Measurements from ENCODE around the gene NFKBIL1.
A peak's percentile ranks its signal among the peaks of the same experiment; 100 is the strongest.
"Not testable (repeated sequence)": the region's sequence is repeated elsewhere in the genome, so short reads cannot be mapped to it uniquely, and the experiment has no call there.

The NFKBIL1 gene

GRCh38 chr6:31535538-31536324 lies 11.7 kb upstream of the NFKBIL1 start:
- no peak for DNase-seq

- no peak for DNase-seq
Measured at GRCh38 chr6:31538805-31539400, 8.5 kb upstream of the NFKBIL1 start.

GRCh38 chr6:31540640-31541039 lies 6.8 kb upstream of the NFKBIL1 start:
- DNase-seq: no peak

GRCh38 chr6:31541059-31541657 lies 6.2 kb upstream of the NFKBIL1 start:
- DNase-seq: peak; percentile 69

- peak; percentile 97 for DNase-seq
Measured at GRCh38 chr6:31541658-31542521, 5.5 kb upstream of the NFKBIL1 start, which contains the start of gene DDX39B. TSS of gene DDX39B (minus strand) at chr6:31542003. CDS start at chr6:31540532, 1,471 bp downstream.

GRCh38 chr6:31543639-31544038 lies 3.8 kb upstream of the NFKBIL1 start:
- DNase-seq: no peak

- DNase-seq: no peak
Measured at GRCh38 chr6:31544676-31545075, 2.7 kb upstream of the NFKBIL1 start.

- no peak for DNase-seq
Measured at GRCh38 chr6:31545291-31545690, 2.1 kb upstream of the NFKBIL1 start.

- peak; percentile 94 for DNase-seq
Measured at GRCh38 chr6:31546339-31546957, 960 bp upstream of the NFKBIL1 start, which contains the start of gene ATP6V1G2. TSS of gene ATP6V1G2 (minus strand) at chr6:31546608. CDS start at chr6:31546559, 49 bp downstream.

- DNase-seq: no peak
Measured at GRCh38 chr6:31547727-31548543, 527 bp downstream of the NFKBIL1 start.

- DNase-seq: no peak
Measured at GRCh38 chr6:31548544-31548873, 1.1 kb downstream of the NFKBIL1 start.

GRCh38 chr6:31551371-31551770 lies 4.0 kb downstream of the NFKBIL1 start:
- DNase-seq: not testable (repeated sequence)

- DNase-seq: no peak
Measured at GRCh38 chr6:31556307-31556706, 8.9 kb downstream of the NFKBIL1 start.

- no peak for DNase-seq
Measured at GRCh38 chr6:31557443-31558317, 10.3 kb downstream of the NFKBIL1 start.

- DNase-seq: no peak
Measured at GRCh38 chr6:31558318-31558625, 10.9 kb downstream of the NFKBIL1 start.

- no peak for DNase-seq
Measured at GRCh38 chr6:31558631-31559500, 11.5 kb downstream of the NFKBIL1 start.

GRCh38 chr6:31559606-31559957 lies 12.2 kb downstream of the NFKBIL1 start:
- no peak for DNase-seq

GRCh38 chr6:31559958-31560696 lies 12.7 kb downstream of the NFKBIL1 start:
- DNase-seq: no peak

GRCh38 chr6:31560697-31561058 lies 13.3 kb downstream of the NFKBIL1 start:
- DNase-seq: no peak
